ENCODE results near the gene TTLL5.
"Not testable (repeated sequence)": the region's sequence is repeated elsewhere in the genome, so short reads cannot be mapped to it uniquely, and the experiment has no call there.

DNA sequence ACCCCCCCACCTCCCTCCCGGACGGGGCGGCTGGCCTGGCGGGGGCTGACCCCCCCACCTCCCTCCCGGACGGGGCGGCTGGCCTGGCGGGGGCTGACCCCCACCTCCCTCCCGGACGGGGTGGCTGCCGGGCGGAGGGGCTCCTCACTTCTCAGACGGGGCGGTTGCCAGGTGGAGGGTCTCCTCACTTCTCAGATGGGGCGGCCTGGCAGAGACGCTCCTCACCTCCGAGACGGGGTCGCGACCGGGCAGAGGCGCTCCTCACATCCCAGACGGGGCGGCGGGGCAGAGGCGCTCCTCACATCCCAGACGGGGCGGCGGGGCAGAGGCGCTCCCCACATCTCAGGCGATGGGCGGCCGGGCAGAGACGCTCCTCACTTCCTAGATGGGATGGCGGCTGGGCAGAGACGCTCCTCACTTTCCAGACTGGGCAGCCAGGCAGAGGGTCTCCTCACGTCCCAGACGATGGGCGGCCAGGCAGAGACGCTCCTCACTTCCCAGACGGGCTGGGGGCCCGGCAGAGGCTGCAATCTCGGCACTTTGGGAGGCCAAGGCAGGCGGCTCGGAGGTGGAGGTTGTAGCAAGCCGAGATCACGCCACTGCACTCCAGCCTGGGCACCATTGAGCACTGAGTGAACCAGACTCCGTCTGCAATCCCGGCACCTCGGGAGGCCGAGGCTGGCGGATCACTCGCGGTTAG lies 264.2 kb downstream of the TTLL5 start:
- not testable (repeated sequence) for TF ChIP-seq CTCF (IDR thresholded peaks at IDR 0.05; ENCODE audit: low read depth, low read length, poor library complexity, severe bottlenecking); EZH2phosphoT487 (IDR thresholded peaks at IDR 0.05; ENCODE audit: borderline replicate concordance, low read length)

Data from DOHH2 (cell line).